T-cell (primary cell): ENCODE measurements around the gene KLF14. TPM values are rescaled to one million over a fixed set of nuclear protein-coding genes. Genes with fewer than 3 reads are reported as not detected.

Experiments
- ATAC-seq, 4 experiments: fragments of 200-7000 bp in 3 of 4; fragments of 150-1000 bp in 1 of 4; cut with Tn5 transposase; replicated peaks in 1 of 4; 1 replicate in 3 of 4; 2 replicates in 1 of 4; pipeline ENCODE4 v1.10.0; 2021; ENCODE audit warnings: moderate library complexity in 3 of 4, mild to moderate bottlenecking in 2 of 4, moderate number of reproducible peaks in 1 of 4
- CTCF ChIA-PET, 2 donors: fragments of 300-600 bp; sonication (Branson Sonifier 250); formaldehyde crosslinking; loops; one replicate each; lab custom pipeline; 2022; ENCODE audit warnings: antibody characterized with exemption in 2 of 2; lab: Charles Lee
- POLR2A ChIA-PET, 2 donors: fragments of 300-600 bp; sonication (Branson Sonifier 250); formaldehyde crosslinking; loops; one replicate each; lab custom pipeline; 2022; ENCODE audit warnings: antibody characterized with exemption in 2 of 2; lab: Charles Lee
- DNase-seq, 35 experiments: peaks; one replicate each; pipeline versions ENCODE4 v3.0.0 to v3.0.0-alpha.2; 2013 to 2023
- H3K27ac ChIP-seq: one replicate; pipeline ENCODE4 v1.5.1; 2013; ENCODE audit warnings: low read length
- H3K27me3 ChIP-seq, 2 experiments: replicated peaks in 1 of 2; 1 replicate in 1 of 2; 2 replicates in 1 of 2; pipeline versions ENCODE4 v1.6.1 to v1.7.0; 2013; ENCODE audit warnings: low read length in 1 of 2, mixed read lengths in 1 of 2; ENCODE audit not compliant: control insufficient read depth in 2 of 2, insufficient read depth in 2 of 2; ENCODE audit errors: extremely low read depth in 1 of 2
- H3K36me3 ChIP-seq, 2 donors: 1 replicate in 1 of 2; 2 replicates in 1 of 2; pipeline versions ENCODE4 v1.6.1 to v1.7.0; 2013; ENCODE audit warnings: low read length in 1 of 2; ENCODE audit not compliant: control insufficient read depth in 2 of 2, insufficient read depth in 1 of 2; ENCODE audit errors: extremely low read depth in 1 of 2
- H3K4me1 ChIP-seq, 2 experiments: 1 replicate in 1 of 2; 2 replicates in 1 of 2; pipeline versions ENCODE4 v1.6.1 to v1.7.0; 2013; ENCODE audit warnings: low read length in 2 of 2, mixed read lengths in 1 of 2; ENCODE audit not compliant: insufficient read depth in 2 of 2, control insufficient read depth in 1 of 2; ENCODE audit errors: extremely low read depth in 1 of 2
- H3K4me3 ChIP-seq, 2 donors: 1 replicate in 1 of 2; 2 replicates in 1 of 2; pipeline versions ENCODE4 v1.5.1 to v1.7.0; 2013; ENCODE audit warnings: mild to moderate bottlenecking in 2 of 2, low read length in 1 of 2, moderate library complexity in 1 of 2; ENCODE audit not compliant: control insufficient read depth in 1 of 2; ENCODE audit errors: extremely low read depth in 1 of 2
- H3K9me3 ChIP-seq: 2 replicates; pipeline ENCODE4 v1.7.0; 2013
- H3K27ac Mint-ChIP-seq, 2 donors: one replicate each; pipeline ENCODE4 v1.8.0; 2020 to 2021; ENCODE audit warnings: mild to moderate bottlenecking in 2 of 2, mixed read lengths in 2 of 2
- H3K27me3 Mint-ChIP-seq, 2 donors: one replicate each; pipeline ENCODE4 v1.8.0; 2021 to 2022; ENCODE audit warnings: mixed read lengths in 2 of 2
- H3K36me3 Mint-ChIP-seq: one replicate; pipeline ENCODE4 v1.8.0; 2021; ENCODE audit warnings: mixed read lengths
- H3K4me1 Mint-ChIP-seq, 3 donors: one replicate each; pipeline ENCODE4 v1.8.0; 2020 to 2022; ENCODE audit warnings: mixed read lengths in 3 of 3, mild to moderate bottlenecking in 1 of 3
- H3K4me3 Mint-ChIP-seq, 3 donors: one replicate each; pipeline ENCODE4 v1.8.0; 2020 to 2022; ENCODE audit warnings: mild to moderate bottlenecking in 3 of 3, mixed read lengths in 3 of 3, moderate library complexity in 3 of 3
- H3K9me3 Mint-ChIP-seq, 3 donors: one replicate each; pipeline ENCODE4 v1.8.0; 2020 to 2022; ENCODE audit warnings: mixed read lengths in 3 of 3
- WGBS: methylation state at CpG from one replicate; pipeline ENCODE4 v1.1.5; 2013; ENCODE audit warnings: missing lambda C conversion rate; ENCODE audit not compliant: insufficient coverage; 5-methylcytosine and 5-hydroxymethylcytosine counted together
- total RNA-seq, 35 experiments: library from RNA in 6 of 35; stranded (reverse) in 6 of 35; fragments of 120-200 nt in 1 of 35; gene quantifications; one replicate each; pipeline versions ENCODE4 v1.2.1 to v1.2.4 and lab custom pipeline; 2013 to 2026

KLF14 gene
- total RNA-seq, 5 donors from 2014 or later (not counting 1 experiment from before 2014, with no cell fraction given) = not detected

- Histone ChIP-seq H3K36me3 (no peaks in the 10 kb centered on the region), H3K27ac (no peak overlapping the region), H3K27me3 (peaks cover 6 to 19% of the 10 kb centered on the region in 2 experiments), H3K9me3 (no peaks in the 10 kb centered on the region), H3K4me3 (no peak overlapping the region), H3K4me1 (no peaks in the 10 kb centered on the region)
- peaks cover 22 to 23% of the 10 kb centered on the region in 2 donors for H3K27me3 Mint-ChIP-seq
- no peaks in the 10 kb centered on the region for H3K9me3 Mint-ChIP-seq
- CTCF ChIA-PET = no interaction called here
- ATAC-seq (no peak), DNase-seq (peak in 6 of 35 experiments; percentile 2 to 28 (median 6))
- POLR2A ChIA-PET = no interaction called here
- 45% methylated on average over 3 of the region's 5 CpGs for WGBS
- no peak overlapping the region for H3K27ac Mint-ChIP-seq
- H3K36me3 Mint-ChIP-seq = no peaks in the 10 kb centered on the region
- no peak overlapping the region for H3K4me3 Mint-ChIP-seq
- H3K4me1 Mint-ChIP-seq = no peaks in the 10 kb centered on the region
Observed at GRCh38 chr7:130721486-130722277, 12.3 kb downstream of the KLF14 start.

GRCh38 chr7:130719541-130719940 is 14.5 kb downstream of the KLF14 start:
- Histone ChIP-seq H3K9me3 (no peaks in the 10 kb centered on the region), H3K4me1 (no peaks in the 10 kb centered on the region), H3K27ac (no peak overlapping the region), H3K36me3 (no peaks in the 10 kb centered on the region), H3K4me3 (no peak overlapping the region), H3K27me3 (peaks cover 6 to 17% of the 10 kb centered on the region in 2 experiments)
- Mint-ChIP-seq H3K4me1 (no peaks in the 10 kb centered on the region), H3K4me3 (no peak overlapping the region), H3K36me3 (no peaks in the 10 kb centered on the region), H3K27me3 (peaks cover 13 to 15% of the 10 kb centered on the region in 2 donors), H3K27ac (no peak overlapping the region), H3K9me3 (no peaks in the 10 kb centered on the region)
- ATAC-seq (no peak), DNase-seq (no peak)
- POLR2A ChIA-PET = no interaction called here
- CTCF ChIA-PET = no interaction called here
- WGBS = 84% methylated on average over 2 of the region's 2 CpGs

GRCh38 chr7:130712416-130712815 is 21.6 kb downstream of the KLF14 start:
- Histone ChIP-seq H3K9me3 (no peaks in the 10 kb centered on the region), H3K36me3 (no peaks in the 10 kb centered on the region), H3K27ac (no peak overlapping the region), H3K27me3 (peaks cover 0 to 10% of the 10 kb centered on the region in 2 experiments), H3K4me1 (no peaks in the 10 kb centered on the region), H3K4me3 (no peak overlapping the region)
- H3K4me3 Mint-ChIP-seq = no peak overlapping the region
- no peaks in the 10 kb centered on the region for H3K36me3 Mint-ChIP-seq
- H3K9me3 Mint-ChIP-seq = no peaks in the 10 kb centered on the region
- H3K27me3 Mint-ChIP-seq = peaks cover 21 to 40% of the 10 kb centered on the region in 2 donors
- DNase-seq (no peak), ATAC-seq (no peak)
- no peak overlapping the region for H3K27ac Mint-ChIP-seq
- ChIA-PET POLR2A (no interaction called here), CTCF (no interaction called here)
- H3K4me1 Mint-ChIP-seq = no peaks in the 10 kb centered on the region
- 27% methylated on average over 3 of the region's 3 CpGs for WGBS

- H3K27ac ChIP-seq = no peak overlapping the region
- DNase-seq (no peak), ATAC-seq (no peak)
- no peaks in the 10 kb centered on the region for H3K9me3 ChIP-seq
- no peaks in the 10 kb centered on the region for H3K36me3 Mint-ChIP-seq
- H3K4me1 Mint-ChIP-seq = no peaks in the 10 kb centered on the region
- POLR2A ChIA-PET = no interaction called here
- H3K27me3 Mint-ChIP-seq = peaks cover 32 to 51% of the 10 kb centered on the region in 2 donors
- WGBS = no CpG with 5 or more reads among the region's 4 CpGs
- no peak overlapping the region for H3K27ac Mint-ChIP-seq
- no peak overlapping the region for H3K4me3 ChIP-seq
- peaks cover 0 to 10% of the 10 kb centered on the region in 2 experiments for H3K27me3 ChIP-seq
- H3K36me3 ChIP-seq = no peaks in the 10 kb centered on the region
- no peaks in the 10 kb centered on the region for H3K4me1 ChIP-seq
- no peak overlapping the region for H3K4me3 Mint-ChIP-seq
- peaks cover 7 to 14% (median 9%) of the 10 kb centered on the region in 3 donors for H3K9me3 Mint-ChIP-seq
- CTCF ChIA-PET = no interaction called here
Observed at GRCh38 chr7:130708766-130709165, 25.2 kb downstream of the KLF14 start.

GRCh38 chr7:130708001-130708400 is 26.0 kb downstream of the KLF14 start:
- Histone ChIP-seq H3K27ac (no peak overlapping the region), H3K4me1 (no peaks in the 10 kb centered on the region), H3K9me3 (no peaks in the 10 kb centered on the region), H3K4me3 (no peak overlapping the region), H3K36me3 (no peaks in the 10 kb centered on the region), H3K27me3 (peaks cover 0 to 10% of the 10 kb centered on the region in 2 experiments)
- H3K27me3 Mint-ChIP-seq = peaks cover 29 to 48% of the 10 kb centered on the region in 2 donors
- H3K4me3 Mint-ChIP-seq = no peak overlapping the region
- POLR2A ChIA-PET = no interaction called here
- WGBS = 96% methylated on average over 3 of the region's 4 CpGs
- H3K4me1 Mint-ChIP-seq = no peaks in the 10 kb centered on the region
- peaks cover 7 to 14% (median 9%) of the 10 kb centered on the region in 3 donors for H3K9me3 Mint-ChIP-seq
- DNase-seq (no peak), ATAC-seq (no peak)
- no peak overlapping the region for H3K27ac Mint-ChIP-seq
- H3K36me3 Mint-ChIP-seq = no peaks in the 10 kb centered on the region
- CTCF ChIA-PET = interaction anchor here in 1 of 2 donors (0.5 to 0.6 kb wide), 2 partner anchors 52 to 124 kb away, joined by 3 to 4 read pairs; no protein-coding TSS in a partner anchor

GRCh38 chr7:130703851-130704250 is 30.2 kb downstream of the KLF14 start:
- Histone ChIP-seq H3K36me3 (no peaks in the 10 kb centered on the region), H3K27me3 (peaks cover 0 to under 1% of the 10 kb centered on the region in 2 experiments), H3K4me3 (no peak overlapping the region), H3K9me3 (no peaks in the 10 kb centered on the region), H3K4me1 (no peaks in the 10 kb centered on the region), H3K27ac (no peak overlapping the region)
- DNase-seq (no peak), ATAC-seq (no peak)
- Mint-ChIP-seq H3K36me3 (no peaks in the 10 kb centered on the region), H3K4me3 (no peak overlapping the region), H3K27ac (no peak overlapping the region), H3K4me1 (no peaks in the 10 kb centered on the region), H3K9me3 (peaks cover 7 to 14% (median 9%) of the 10 kb centered on the region in 3 donors), H3K27me3 (peaks cover 24 to 30% of the 10 kb centered on the region in 2 donors)
- WGBS = no CpG with 5 or more reads among the region's 1 CpG
- ChIA-PET CTCF (interaction anchor here in 1 of 2 donors (0.6 kb wide), 1 partner anchor 16 kb away, joined by 4 read pairs; no protein-coding TSS in a partner anchor), POLR2A (no interaction called here)
